Esophagus mucosa (tissue), 1 donor: Measurements from ENCODE around the gene ANKRD36B. TPM values are rescaled to one million over a fixed set of nuclear protein-coding genes. Genes with fewer than 3 reads are reported as not detected.
A peak's percentile ranks its signal among the peaks of the same experiment; 100 is the strongest.
"Not testable (repeated sequence)": the region's sequence is repeated elsewhere in the genome, so short reads cannot be mapped to it uniquely, and the experiment has no call there.

Experiments used
- ATAC-seq: fragments of 200-7000 bp; cut with Tn5 transposase; one replicate; pipeline ENCODE4 v1.9.1; 2020
- total RNA-seq: library from RNA; stranded (reverse); gene quantifications from one replicate; pipeline ENCODE4 v1.2.4, GENCODE V29; 2023
- donor health status: DM: yes; HTN: yes; CAD: no.

The ANKRD36B gene
- 5.4 TPM for total RNA-seq

DNA sequence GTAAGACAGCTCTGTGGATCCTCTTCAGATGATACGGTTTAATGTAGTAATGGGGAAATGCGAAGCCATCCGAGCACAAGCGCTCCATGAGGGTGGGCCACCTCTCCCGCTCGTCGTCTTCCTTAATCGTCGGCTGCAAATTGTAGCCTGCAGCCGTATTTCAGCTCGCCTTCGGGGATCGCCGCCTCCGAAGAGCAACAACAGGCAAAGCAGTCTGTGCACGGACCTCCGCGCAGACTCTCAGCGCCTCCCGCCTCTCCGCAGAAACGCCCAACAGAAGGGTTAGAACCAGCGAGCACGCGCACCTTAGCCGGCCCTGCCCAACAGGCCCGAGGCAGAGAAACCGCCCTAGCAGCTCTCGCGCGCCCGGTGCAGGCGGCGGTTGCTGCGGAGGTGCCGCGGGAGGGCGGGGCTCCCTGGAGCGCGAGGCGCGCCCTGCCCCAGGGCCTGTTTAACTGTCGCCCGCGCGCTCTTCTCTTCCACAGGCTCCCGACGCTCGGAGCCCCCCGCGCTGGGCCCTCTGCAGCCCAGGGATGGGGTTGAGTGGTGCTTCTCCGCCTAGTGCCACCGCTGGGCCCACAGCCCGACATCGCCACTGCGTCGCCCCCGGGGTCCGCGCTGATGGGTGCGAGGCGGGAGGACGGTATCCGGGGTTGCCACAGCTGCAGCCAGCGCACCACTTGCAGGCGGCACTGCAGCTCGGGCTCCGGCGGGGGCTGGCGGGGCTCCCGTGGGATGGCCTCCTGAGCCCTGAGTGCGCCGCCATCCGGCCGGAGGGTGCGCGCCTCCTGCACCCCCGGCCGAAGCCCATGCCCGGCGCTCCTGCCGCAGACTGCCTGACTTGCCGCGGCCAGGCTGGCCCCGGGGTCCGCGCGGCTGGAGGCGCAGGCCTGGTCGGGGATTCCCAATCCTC is at the start of gene ANKRD36B:
Gene ANKRD36B (minus strand): TSS at position 280 of the 913 bp plus-strand sequence. CDS start 192 bp downstream, at position 88.
- peak; percentile 82 for ATAC-seq

DNA sequence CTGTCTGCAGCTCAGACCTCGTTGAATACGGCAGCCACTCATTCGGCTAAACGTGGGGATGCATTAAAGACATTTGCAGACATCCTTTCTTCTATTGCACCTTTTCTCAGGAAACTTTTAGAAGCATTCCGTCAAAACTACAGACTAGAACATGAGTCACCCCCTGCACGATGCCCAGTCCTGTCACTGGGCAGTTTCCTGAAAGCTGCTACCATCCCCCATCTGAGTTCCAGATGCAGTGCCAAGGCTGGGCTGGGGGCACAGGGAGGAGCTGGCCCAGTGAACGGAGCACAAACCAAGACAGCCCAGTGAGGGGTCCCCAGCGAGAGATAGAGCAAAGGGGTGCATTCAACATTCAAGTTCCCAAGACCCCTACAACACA is 36.4 kb upstream of the ANKRD36B start:
- ATAC-seq, result peak; percentile 56

DNA sequence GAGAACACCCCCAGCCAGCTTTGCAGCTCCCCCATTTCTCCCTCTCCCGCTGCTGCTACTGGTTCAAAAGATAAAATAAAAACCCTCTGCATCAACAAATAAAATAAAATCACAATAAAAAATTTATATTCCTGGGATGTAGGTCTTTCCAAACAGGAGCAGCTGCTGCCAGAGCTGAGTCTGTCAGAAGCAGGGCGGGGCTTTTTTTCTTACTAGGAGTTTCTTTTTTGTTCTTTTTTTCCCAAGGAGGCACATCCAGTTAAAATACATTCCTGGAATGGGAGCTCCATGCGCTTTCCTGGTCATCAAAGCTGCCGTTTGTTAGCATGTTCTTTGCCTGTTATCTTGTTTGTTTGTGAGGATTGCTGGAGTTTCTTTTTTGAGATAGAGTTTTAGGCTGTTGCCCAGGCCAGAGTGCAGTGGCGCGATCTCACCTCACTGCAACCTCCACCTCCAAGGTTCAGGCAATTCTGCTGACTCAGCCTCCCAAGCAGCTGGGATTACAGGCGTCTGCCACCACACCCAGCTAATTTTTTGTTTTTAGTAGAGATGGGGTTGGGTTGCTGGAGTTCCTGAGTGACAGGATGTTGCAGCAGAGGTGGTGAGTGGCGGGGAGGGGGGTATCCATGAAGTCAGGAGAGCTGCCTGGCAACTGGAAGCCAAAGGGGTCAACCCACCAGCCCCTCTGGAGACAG is 35.8 kb upstream of the ANKRD36B start:
- ATAC-seq, result peak; percentile 62

DNA sequence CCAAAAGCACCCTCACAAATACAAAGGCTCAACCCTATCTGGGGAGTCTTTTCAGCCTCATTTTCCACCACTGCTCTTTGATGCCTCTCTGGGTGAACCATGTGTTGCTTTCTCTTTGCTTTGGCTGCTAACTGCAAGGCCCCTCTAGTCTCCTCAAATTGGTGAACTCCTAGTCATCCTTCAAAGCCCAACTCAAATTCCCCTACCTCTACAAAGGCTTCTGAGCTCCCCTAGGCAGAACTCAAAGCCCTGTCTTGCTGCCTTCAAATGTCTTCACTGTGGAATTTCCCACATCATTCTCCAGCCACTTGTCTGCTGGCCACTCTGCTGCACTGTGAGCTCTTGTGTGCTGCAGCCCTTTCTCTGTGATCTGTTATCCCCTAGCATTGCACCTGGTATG is 33.3 kb upstream of the ANKRD36B start:
- ATAC-seq, result not testable (repeated sequence)

DNA sequence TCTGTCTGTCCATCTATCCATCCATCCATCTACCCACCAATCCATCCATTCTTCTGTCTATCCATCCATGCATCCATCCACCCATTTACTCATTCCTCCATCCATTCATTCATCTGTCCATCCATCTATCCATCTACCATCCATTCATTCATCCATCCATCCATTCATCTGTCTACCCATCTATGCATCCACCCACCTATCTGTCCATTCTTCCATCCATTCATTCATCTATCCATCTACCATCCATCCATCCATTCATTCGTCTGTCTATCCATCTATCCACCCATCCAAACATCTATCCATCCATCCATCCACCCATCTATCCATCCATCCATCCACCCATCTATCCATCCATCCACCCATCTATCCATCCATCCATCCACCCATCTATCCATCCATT is 30.8 kb upstream of the ANKRD36B start:
- ATAC-seq, result not testable (repeated sequence)

DNA sequence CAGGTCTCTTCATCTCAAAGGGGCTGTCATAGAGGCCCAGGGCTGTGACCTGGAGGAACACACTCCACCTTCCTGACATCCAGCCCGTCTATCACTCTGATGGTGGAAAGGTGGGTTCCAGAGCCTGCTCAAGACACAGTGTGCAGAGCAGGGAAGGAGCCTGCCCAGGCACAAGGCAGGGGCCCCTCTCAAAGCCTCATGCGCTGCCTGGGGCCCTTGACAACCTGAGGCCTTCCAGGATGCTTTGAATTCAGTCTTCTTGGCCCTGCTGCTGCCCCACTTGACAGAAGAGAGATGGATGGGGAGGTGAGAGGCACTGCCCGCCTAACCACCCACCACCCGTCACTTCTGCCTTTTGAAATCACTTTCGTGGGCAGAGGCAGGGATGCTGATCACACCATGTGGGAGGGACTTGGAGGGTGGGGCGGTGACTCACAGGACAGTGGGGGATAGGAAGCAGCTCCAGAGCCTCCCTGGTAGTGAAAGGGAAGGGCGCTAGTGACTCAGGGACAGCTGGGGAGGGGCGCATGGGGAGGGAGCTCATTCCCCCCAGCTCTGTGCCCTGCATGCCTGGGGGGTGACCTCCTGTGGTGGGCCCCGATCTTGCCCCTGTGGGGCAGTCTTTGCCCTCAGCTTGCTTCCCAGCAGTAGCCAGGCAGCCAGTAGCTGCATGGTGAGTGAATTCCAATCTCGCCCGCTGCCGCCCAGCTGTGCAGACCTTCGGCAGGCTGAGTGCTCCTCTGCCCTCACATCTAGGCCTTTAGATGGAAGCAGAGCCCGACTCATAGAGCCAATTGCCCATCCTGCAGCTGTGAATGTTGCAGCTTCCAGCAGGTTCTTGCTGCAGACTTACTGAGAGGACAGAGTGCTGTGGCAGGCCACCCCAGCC is 29.5 kb upstream of the ANKRD36B start:
- ATAC-seq, result peak; percentile 100

DNA sequence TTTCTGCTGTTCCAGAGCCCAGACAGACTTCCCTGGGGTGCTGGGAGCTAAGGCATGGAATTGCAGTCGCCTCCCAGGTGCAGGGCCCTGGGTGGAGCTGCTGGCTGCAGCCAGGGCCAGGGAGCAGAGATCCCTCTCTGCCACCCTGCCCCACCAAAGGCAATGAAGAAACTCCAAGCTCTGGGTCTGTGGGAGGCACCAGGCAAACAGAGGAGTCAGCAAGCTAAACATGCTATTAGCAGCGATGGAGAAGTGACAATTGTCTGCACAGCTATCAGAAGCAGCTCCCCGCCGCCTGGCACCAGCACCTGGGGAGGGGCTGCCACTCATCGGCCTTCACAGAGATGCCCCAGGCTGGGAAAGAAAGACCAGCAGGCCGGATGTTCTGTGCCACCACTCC is 28.2 kb upstream of the ANKRD36B start:
- no peak for ATAC-seq

DNA sequence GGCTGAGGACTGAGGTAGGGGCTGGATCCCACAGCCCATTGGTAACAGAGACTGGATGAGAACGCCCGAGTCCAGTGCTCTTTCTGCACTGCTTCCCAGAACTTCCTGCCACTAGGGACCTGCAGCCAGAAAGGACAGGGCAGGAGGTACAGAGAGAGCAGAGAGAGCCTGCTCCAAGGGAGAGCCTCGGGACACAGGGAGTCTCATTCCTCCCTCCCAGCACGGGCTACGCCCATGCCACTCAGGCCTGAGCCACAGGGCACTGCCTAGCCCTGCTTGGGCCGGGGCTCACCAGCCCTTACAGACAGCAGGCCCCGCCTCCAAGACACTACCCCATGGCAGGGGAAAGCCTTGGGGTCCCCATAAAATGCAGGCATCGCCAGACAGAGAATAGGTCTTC is 26.1 kb upstream of the ANKRD36B start:
- peak; percentile 52 for ATAC-seq

DNA sequence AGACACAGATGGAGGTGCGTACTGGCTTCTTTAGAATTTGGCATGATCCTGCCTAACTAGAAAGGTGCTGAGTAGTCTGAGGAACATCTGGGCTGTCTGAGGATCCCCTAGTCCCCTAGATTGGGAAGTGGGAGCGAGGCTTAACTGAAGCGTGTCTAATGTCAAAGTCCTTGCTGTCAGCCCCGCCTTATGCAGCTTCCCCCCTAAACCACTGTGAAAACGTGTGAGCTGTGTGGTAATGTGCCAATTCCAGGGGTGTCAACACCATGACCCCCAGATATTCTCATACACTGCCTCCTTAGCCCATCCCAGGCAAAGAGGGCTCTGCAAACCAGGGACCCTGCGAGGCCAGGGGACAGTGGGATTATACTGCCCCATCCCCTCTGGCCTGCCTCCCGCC is 22.2 kb upstream of the ANKRD36B start:
- not testable (repeated sequence) for ATAC-seq

DNA sequence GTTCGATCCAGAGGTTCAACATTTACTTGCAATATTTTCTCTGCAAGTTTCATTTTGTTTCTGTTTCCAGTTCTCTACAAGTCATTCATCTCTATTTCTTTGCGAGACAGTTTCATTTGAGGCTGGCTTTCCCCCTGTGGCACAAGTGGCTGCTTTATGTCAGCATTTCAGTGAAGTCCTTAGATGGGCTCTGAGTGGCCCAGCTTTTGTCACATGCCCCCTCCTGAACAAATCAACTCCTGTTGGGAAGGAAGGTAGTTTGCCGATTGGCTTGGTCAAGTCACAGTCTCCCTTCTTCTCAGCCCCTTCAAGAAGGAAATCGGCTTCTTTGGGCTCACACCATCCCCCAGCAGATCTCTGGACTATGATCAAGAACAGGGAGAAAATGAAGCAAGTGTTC is 19.1 kb upstream of the ANKRD36B start:
- not testable (repeated sequence) for ATAC-seq

DNA sequence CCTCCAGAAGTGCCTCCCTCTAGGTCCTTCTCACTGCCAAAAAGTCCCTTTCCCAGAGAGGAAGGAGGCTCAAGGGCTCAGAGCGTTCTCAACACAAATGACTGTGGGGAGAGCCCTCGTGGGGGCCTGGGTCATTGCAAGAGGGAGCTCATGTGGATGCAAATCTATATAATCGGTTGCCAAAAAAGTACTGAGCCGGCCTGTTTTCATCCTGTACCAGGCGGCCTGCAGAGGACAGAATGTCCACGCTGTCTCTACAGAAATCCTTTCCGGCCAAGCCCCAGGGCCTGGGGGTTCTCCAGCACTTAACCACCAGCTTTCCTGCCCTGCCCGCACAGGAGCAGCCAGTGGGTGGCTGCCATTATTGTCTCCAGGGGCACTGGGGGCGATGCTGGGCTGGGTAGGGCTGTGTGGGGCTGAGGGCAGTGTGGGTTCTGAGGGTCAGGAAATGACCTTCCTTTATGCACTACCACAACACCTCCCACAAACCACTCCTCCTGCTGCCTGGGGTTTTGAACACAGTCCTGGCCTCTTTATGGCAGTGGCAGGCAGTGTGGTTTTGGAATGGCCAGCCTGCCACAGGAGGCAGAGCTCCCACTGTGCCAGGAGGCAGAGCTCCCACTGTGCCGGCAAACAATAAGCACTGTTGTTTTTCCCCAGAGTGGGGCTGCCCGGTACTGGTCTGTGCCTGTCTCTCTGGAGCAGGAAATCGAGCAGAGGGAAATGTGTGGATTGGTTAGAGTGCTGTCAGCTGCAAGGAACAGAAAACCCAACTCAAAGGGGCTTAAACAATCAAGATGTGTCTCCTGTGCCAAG is 16.1 kb upstream of the ANKRD36B start:
- peak; percentile 49 for ATAC-seq

DNA sequence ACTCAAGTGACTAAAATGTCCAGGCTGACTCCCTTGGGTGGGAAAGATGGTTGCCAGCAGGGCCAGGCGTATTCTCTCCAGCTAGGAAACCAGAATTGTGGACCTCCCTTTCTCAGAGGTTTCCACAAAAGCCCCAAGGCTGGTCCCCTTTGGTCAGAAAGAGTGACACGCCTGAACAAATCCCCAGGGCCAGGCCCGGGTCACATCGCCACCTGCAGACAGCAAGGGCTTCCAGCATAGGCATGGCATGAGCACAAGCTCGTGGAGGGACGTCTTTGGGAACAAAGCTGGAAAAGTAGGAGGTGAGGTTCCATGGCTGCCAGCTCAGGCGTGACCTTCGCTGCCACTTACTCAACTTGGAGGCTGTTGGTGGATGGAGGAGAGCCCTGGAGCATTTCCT is 15.4 kb upstream of the ANKRD36B start:
- ATAC-seq, result not testable (repeated sequence)

DNA sequence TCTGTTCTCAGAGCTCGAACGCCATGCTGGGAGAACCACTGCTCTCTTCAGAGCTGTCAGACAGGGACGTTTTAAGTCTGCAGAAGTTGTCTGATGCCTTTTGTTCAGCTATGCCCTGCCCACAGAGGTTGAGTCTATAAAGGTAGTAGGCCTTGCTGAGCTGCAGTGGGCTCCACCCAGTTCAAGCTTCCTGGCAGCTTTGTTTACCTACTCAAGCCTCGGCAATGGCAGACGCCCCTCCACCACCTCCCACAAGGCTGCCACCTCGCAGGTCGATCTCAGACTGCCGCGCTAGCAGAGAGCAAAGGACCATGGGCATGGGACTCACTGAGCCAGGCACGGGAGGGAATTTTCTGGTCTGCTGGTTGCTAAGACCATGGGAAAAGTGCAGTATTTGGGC is 11.9 kb upstream of the ANKRD36B start:
- ATAC-seq, result not testable (repeated sequence)

DNA sequence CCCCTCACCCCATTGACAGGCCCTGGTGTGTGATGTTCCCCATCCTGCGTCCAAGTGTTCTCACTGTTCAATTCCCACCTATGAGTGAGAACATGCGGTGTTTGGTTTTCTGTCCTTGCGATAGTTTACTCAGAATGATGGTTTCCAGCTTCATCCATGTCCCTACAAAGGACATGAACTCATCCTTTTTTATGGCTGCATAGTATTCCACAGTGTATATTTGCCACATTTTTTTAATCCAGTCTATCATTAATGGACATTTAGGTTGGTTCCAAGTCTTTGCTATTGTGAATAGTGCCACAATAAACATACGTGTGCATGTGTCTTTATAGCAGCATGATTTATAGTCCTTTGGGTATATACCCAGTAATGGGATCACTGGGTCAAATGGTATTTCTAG is 6.5 kb upstream of the ANKRD36B start:
- not testable (repeated sequence) for ATAC-seq

DNA sequence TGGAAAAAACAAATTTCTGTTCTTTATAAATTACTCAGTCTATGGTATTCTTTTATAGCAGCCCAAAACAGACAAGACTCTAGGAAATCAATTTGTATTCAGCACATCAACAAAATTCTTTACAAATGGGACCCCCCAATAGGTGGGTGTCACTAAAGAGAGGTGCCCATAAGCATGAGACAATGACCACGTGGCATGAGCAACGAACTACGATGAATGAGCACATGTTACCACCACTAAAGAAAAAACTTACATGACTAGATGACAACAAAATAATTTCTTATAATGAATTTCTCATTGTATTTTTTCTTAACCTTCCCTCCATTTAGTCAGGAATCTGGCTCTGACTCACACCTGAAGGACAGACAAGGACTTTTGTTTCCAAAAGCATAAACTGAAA is 3.8 kb upstream of the ANKRD36B start:
- ATAC-seq, result not testable (repeated sequence)

DNA sequence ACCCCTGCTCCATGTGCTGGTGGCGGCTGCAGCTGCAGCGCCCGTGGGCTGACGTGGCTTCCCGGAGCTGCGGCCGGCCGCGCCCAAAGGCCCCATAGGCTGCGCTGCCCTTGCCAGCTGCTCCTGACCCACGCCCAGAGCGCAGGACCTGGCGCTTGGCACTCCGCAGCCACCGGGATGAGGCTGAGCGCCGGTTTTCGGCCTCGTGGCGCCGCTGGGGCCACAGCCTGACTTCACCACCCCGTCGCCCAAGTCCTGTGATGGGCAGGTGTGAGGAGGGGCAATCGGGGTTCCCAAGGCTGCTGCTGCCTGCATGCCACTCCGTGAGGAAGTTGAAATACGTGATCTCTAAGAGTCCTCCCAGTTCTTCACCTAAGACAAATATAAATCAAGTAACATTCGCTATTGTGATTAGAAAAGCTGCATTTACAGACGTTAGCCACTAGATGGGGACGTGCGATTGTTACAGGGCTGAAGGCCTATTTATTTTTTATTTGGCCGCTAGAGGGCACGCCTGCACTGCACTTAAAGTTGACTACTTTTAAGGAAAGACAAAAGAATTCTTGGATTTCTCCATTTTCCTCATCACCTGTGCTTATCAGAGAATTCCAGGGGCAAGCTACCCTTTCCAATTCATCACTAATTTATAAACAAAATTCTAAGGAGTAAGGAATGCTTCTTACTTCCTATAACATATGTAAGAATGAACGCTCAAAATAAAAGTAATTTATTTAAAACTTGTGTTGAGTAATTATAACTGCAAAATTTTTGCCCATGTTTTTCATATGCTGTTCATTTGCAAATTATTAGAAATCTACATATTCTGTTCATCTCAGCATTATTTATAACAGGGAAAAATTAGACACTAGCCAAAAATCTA is 1.1 kb upstream of the ANKRD36B start:
- ATAC-seq, result peak; percentile 97

DNA sequence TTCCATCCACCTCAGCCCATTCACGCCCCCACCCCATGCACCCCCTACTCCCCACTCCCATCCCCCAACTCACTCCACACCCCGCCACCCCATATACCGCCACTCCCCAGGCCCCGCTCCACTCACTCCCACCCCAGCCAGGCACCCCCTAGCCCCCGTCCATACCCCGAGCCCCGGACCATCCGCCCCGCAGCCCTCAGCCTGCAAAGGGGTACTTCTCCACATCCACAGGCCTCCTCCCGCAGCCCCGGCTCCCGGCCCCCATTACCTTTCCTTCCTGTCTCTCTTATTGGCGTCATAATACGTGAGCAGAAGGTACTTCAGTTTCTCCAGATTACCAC is 450 bp downstream of the ANKRD36B start:
- not testable (repeated sequence) for ATAC-seq

DNA sequence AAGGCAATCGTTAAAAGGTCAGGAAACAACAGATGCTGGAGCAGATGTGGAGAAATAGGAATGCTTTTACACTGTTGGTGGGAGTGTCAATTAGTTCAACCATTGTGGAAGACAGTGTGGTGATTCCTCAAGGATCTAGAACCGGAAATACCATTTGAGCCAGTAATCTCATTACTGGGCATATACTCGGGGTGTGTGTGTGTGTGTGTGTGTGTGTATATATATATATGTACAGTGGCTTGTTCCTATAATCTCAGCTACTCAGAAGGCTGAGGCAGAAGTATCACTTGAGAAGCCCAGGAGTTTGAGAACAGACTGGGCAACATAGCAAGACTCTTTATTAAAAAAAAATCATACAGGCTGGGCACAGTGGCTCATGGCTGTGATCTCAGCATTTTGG is 24.0 kb downstream of the ANKRD36B start:
- ATAC-seq, result not testable (repeated sequence)

DNA sequence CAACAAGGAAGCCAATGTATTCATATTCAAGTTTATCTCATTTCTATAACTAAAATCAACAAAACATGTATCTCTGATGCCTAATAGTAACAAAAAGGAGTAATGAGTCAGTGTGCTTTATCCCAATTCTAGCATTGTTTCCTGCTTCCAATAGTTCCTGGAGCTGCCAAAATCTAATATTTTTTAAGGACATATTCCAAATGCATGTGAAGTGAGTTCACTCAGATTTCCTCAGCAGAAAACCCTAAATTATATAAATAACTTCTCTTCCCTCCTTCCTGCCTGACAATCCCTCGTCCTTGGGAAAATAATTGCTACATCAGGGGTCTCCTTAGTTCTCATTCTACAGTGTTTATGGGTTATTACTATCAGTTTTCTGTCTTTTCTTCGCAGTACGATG is 37.3 kb downstream of the ANKRD36B start:
- ATAC-seq, result not testable (repeated sequence)

DNA sequence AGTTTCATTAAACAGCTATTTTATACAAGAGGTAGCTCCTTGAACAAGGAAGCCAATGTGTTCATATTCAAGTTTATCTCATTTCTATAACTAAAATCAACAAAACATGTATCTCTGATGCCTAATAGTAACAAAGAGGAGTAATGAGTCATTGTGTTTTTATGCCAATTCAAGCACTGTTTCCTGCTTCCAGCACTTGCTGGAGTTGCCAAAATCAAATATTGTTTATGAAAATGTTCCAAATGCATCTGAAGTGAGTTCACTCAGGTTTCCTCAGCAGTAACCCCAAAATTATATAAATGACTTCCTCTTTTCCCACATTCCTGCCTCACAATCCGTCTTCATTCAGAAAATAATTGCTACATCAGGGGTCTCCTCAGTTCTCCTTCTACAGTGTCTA is 39.2 kb downstream of the ANKRD36B start:
- not testable (repeated sequence) for ATAC-seq

DNA sequence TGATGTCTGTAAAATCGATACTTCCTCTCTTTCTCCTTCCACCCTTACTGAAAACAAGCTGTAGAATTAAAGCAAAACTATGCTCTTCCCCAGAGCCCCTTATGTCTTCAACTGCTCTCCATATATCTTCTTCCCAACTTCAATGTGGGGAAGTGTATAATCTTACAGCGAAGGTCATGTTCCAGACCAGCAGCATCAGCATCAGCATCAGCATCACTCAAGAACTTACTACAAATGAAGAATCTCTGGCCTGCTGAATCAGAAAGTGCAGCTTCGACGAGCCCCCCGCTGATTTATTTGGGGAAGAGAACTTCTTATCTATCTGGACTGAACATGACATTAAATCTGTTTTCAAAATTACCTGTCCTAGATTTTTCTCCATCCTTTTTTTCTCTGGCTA is 40.6 kb downstream of the ANKRD36B start:
- ATAC-seq, result not testable (repeated sequence)
